Loucy (cell line): ENCODE measurements around the gene C1QTNF3.

Experiments used
- H2AFZ ChIP-seq: fragments of 200-600 bp; sonication (generic); 2 replicates; pipeline ENCODE4 v1.6.0; 2016; ENCODE audit warnings: antibody characterized with exemption, mild to moderate bottlenecking, low read length, moderate library complexity
- H3F3A ChIP-seq: fragments of 200-600 bp; 2 replicates; pipeline ENCODE4 v1.6.0; 2016; ENCODE audit warnings: antibody characterized with exemption, low read depth, mild to moderate bottlenecking
- H3K27me3 ChIP-seq: fragments of 200-600 bp; sonication (generic); 2 replicates; pipeline ENCODE4 v1.6.1; 2014; ENCODE audit warnings: low read length, mild to moderate bottlenecking; ENCODE audit not compliant: insufficient read depth, poor library complexity, severe bottlenecking
- H3K36me3 ChIP-seq: fragments of 200-600 bp; sonication (generic); 2 replicates; pipeline ENCODE4 v1.6.1; 2016; ENCODE audit warnings: low read length; ENCODE audit not compliant: insufficient read depth
- H3K4me1 ChIP-seq: fragments of 200-600 bp; sonication (generic); 2 replicates; pipeline ENCODE4 v1.5.1; 2014; ENCODE audit warnings: low read length, mild to moderate bottlenecking; ENCODE audit not compliant: insufficient read depth, poor library complexity, severe bottlenecking
- H3K4me2 ChIP-seq: fragments of 200-600 bp; sonication (generic); 2 replicates; pipeline ENCODE4 v1.6.0; 2014; ENCODE audit warnings: antibody characterized with exemption, low read length, low read depth, mild to moderate bottlenecking; ENCODE audit not compliant: poor library complexity, severe bottlenecking
- H3K4me3 ChIP-seq: fragments of 200-600 bp; sonication (generic); 2 replicates; pipeline ENCODE4 v1.5.1; 2014; ENCODE audit warnings: low read length, mild to moderate bottlenecking, mixed read lengths; ENCODE audit not compliant: poor library complexity, severe bottlenecking
- H3K79me2 ChIP-seq: fragments of 200-600 bp; sonication (generic); 2 replicates; pipeline ENCODE4 v1.6.1; 2014; ENCODE audit warnings: low read length; ENCODE audit not compliant: insufficient read depth
- H3K9ac ChIP-seq: fragments of 200-600 bp; sonication (generic); 2 replicates; pipeline ENCODE4 v1.6.0; 2014; ENCODE audit warnings: mild to moderate bottlenecking, low read depth, low read length, moderate library complexity; ENCODE audit not compliant: poor library complexity, severe bottlenecking
- H3K9me2 ChIP-seq: fragments of 200-600 bp; sonication (generic); replicated peaks from 2 replicates; pipeline ENCODE4 v1.6.1; 2016; ENCODE audit warnings: low read depth, low read length, mixed read lengths
- H3K9me3 ChIP-seq: fragments of 200-600 bp; sonication (generic); 2 replicates; pipeline ENCODE4 v1.6.1; 2014; ENCODE audit warnings: mild to moderate bottlenecking, antibody characterized with exemption, low read length, low read depth; ENCODE audit not compliant: insufficient read depth
- H4K20me1 ChIP-seq: fragments of 200-600 bp; sonication (generic); 2 replicates; pipeline ENCODE4 v1.6.0; 2014; ENCODE audit warnings: antibody characterized with exemption, low read length, mild to moderate bottlenecking; ENCODE audit not compliant: insufficient read depth, poor library complexity, severe bottlenecking
- EZH2phosphoT487 ChIP-seq: fragments of 200-600 bp; IDR thresholded peaks from 2 replicates; pipeline ENCODE4 v1.6.1; 2018; ENCODE audit warnings: antibody characterized with exemption, mild to moderate bottlenecking, moderate library complexity, borderline replicate concordance
- TF ChIP-seq, protein P1 (sequence below): fragments of 200-600 bp; sonication (generic); conservative IDR thresholded peaks from 2 replicates; pipeline ENCODE4 v1.5.1; 2014; ENCODE audit warnings: mild to moderate bottlenecking, antibody characterized with exemption, low read length

Gene C1QTNF3

GRCh38 chr5:34002629-34003328, 40.2 kb downstream of the C1QTNF3 start:
- Histone ChIP-seq H3K4me1 (peaks cover 8% of the 10 kb centered on the region), H3F3A (no peaks in the 10 kb centered on the region), H3K9ac (no peak overlapping the region), H3K4me3 (no peak overlapping the region), H4K20me1 (no peaks in the 10 kb centered on the region), H2AFZ (no peak overlapping the region), H3K9me2 (no peaks in the 10 kb centered on the region), H3K4me2 (no peak overlapping the region), H3K9me3 (no peaks in the 10 kb centered on the region), H3K27me3 (no peaks in the 10 kb centered on the region), H3K79me2 (peaks cover 9% of the 10 kb centered on the region), H3K36me3 (no peaks in the 10 kb centered on the region)
- TF ChIP-seq EZH2phosphoT487 = no peak
- TF ChIP-seq, protein P1, sequence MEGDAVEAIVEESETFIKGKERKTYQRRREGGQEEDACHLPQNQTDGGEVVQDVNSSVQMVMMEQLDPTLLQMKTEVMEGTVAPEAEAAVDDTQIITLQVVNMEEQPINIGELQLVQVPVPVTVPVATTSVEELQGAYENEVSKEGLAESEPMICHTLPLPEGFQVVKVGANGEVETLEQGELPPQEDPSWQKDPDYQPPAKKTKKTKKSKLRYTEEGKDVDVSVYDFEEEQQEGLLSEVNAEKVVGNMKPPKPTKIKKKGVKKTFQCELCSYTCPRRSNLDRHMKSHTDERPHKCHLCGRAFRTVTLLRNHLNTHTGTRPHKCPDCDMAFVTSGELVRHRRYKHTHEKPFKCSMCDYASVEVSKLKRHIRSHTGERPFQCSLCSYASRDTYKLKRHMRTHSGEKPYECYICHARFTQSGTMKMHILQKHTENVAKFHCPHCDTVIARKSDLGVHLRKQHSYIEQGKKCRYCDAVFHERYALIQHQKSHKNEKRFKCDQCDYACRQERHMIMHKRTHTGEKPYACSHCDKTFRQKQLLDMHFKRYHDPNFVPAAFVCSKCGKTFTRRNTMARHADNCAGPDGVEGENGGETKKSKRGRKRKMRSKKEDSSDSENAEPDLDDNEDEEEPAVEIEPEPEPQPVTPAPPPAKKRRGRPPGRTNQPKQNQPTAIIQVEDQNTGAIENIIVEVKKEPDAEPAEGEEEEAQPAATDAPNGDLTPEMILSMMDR = no peak

DNA sequence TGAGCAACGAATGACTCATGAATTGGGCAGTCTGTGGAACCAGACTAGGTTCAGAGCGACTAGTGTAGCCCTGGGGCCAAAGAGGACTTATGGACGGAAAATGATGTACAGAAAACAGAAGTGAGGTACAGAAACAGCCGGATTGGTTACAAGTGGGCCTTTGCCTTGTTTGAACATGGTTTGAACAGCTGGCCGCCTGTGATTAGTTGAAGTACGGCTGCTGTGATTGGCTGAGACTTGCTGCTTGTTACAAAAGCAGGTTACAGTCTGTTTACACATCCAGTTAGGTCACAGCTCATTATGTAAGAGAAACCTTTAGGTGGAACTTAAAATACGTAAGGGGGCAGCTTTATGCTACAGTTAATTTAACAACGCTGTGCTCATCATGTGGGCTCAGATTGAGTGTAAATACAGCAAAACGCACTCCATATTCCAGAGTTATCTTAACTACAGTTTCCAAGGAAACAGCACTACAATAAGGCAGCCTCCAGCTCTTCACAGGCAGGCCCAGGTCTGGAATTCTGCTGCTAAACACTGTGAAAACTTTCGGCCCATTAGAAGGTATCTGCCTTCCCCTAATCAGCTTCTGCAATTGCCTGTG, 41.7 kb downstream of the C1QTNF3 start:
- no peaks in the 10 kb centered on the region for H3K27me3 ChIP-seq
- no peaks in the 10 kb centered on the region for H4K20me1 ChIP-seq
- H3K9me3 ChIP-seq = no peaks in the 10 kb centered on the region
- no peaks in the 10 kb centered on the region for H3K9me2 ChIP-seq
- no peaks in the 10 kb centered on the region for H3K4me1 ChIP-seq
- H3K4me3 ChIP-seq = no peak overlapping the region
- no peak overlapping the region for H3K4me2 ChIP-seq
- TF ChIP-seq EZH2phosphoT487 = no peak
- TF ChIP-seq, protein P1 = no peak
- H3K36me3 ChIP-seq = no peaks in the 10 kb centered on the region
- no peaks in the 10 kb centered on the region for H3K79me2 ChIP-seq
- no peak overlapping the region for H3K9ac ChIP-seq
- H2AFZ ChIP-seq = no peak overlapping the region
- no peaks in the 10 kb centered on the region for H3F3A ChIP-seq

- H3K4me1 ChIP-seq = no peaks in the 10 kb centered on the region
- no peaks in the 10 kb centered on the region for H3K9me2 ChIP-seq
- H3K4me2 ChIP-seq = no peak overlapping the region
- H4K20me1 ChIP-seq = no peaks in the 10 kb centered on the region
- no peaks in the 10 kb centered on the region for H3K27me3 ChIP-seq
- H3K79me2 ChIP-seq = no peaks in the 10 kb centered on the region
- TF ChIP-seq EZH2phosphoT487 = no peak
- TF ChIP-seq, protein P1 = no peak
- no peak overlapping the region for H3K9ac ChIP-seq
- H3K9me3 ChIP-seq = no peaks in the 10 kb centered on the region
- H3F3A ChIP-seq = no peaks in the 10 kb centered on the region
- no peak overlapping the region for H2AFZ ChIP-seq
- no peaks in the 10 kb centered on the region for H3K36me3 ChIP-seq
- no peak overlapping the region for H3K4me3 ChIP-seq
These were observed 43.0 kb downstream of the C1QTNF3 start for GRCh38 chr5:33999978-34000377.
